Testis (tissue), 3 donors: Measurements from ENCODE around the gene COPG1. TPM values are rescaled to one million over a fixed set of nuclear protein-coding genes. Genes with fewer than 3 reads are reported as not detected.
A peak's percentile ranks its signal among the peaks of the same experiment; 100 is the strongest.

Experiments used
- DNase-seq: peaks from one replicate; pipeline ENCODE4 v3.0.0-alpha.2; 2019
- H3K27ac ChIP-seq, 2 donors: fragments of 200-600 bp; sonication (generic); one replicate each; pipeline ENCODE4 v1.5.1; 2019
- H3K27me3 ChIP-seq: fragments of 200-600 bp; sonication (generic); one replicate; pipeline ENCODE4 v1.5.1; 2019
- H3K36me3 ChIP-seq: fragments of 200-600 bp; sonication (generic); one replicate; pipeline ENCODE4 v1.5.1; 2017; ENCODE audit warnings: low read depth; ENCODE audit errors: missing control alignments
- H3K4me1 ChIP-seq: fragments of 200-600 bp; sonication (generic); one replicate; pipeline ENCODE4 v1.5.1; 2019
- H3K4me3 ChIP-seq, 2 donors: fragments of 200-600 bp; sonication (generic); one replicate each; pipeline ENCODE4 v1.5.1; 2017 to 2019
- H3K9me3 ChIP-seq: fragments of 200-600 bp; sonication (generic); one replicate; pipeline ENCODE4 v1.5.1; 2017
- POLR2A ChIP-seq: fragments of 450-650 bp; IDR thresholded peaks from one replicate; pipeline ENCODE4 v1.6.1; 2017; ENCODE audit warnings: antibody characterized with exemption, mild to moderate bottlenecking, moderate library complexity
- WGBS, 2 donors: methylation state at CpG; one replicate each; pipeline ENCODE4 v1.1.5; 2018; 5-methylcytosine and 5-hydroxymethylcytosine counted together
- intact Hi-C: fragments of 100-400 bp; cut with DNase I; formaldehyde crosslinking; loops from one replicate; pipeline ENCODE4 v1.15.1; 2023; ENCODE audit warnings: low total_unique reads
- polyA plus RNA-seq: library from polyadenylated mRNA; stranded (reverse); fragments of 350-450 nt; fragmentation: Illumina TruSeq; extraction: RNeasy Lipid Tissue Mini Kit (QIAGEN cat#74804); gene quantifications from one replicate; pipeline ENCODE4 v1.2.3, GENCODE V29; 2014; ENCODE audit warnings: low read depth, low replicate concordance; ENCODE audit not compliant: insufficient read depth
- total RNA-seq, 2 donors: library from RNA; depleted of rRNA; stranded (reverse); fragments of >200 nt; gene quantifications; one replicate each; pipeline ENCODE4 v1.2.3, GENCODE V29; 2016
- TF ChIP-seq, protein P1 (sequence below), 3 experiments: fragments of 450-650 bp in 2 of 3; fragments of 200-600 bp in 1 of 3; sonication (generic) in 1 of 3; IDR thresholded peaks; one replicate each; pipeline ENCODE4 v1.5.1; 2016 to 2019; ENCODE audit warnings: antibody characterized with exemption in 3 of 3, mild to moderate bottlenecking in 2 of 3, moderate library complexity in 1 of 3

The COPG1 gene
- total and polyA plus RNA-seq, 3 donors from 2014 or later = 94.5 to 113 (median 98.2) TPM

DNA sequence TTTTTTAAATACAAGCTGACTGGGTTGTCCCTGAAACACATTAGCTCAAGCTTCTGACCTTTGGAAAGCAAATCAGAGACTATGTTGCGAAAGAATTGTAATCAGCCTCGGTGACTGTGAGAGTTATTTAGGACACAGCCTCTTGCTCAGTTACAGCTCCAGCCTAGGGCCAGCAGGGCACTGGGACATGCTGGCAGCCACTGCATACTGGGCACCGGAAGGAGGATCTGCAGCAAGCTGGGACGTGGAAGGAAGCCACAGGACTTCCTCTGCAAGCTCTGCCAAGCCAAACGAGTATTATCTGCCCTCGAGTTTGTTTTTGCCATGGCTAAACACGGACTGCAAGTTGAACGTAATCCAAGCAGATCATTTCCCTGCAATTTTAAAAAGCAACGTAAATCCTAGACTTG is 24.4 kb upstream of the COPG1 start:
- intact Hi-C loops = no loop called here
- no peaks in the 10 kb centered on the region for H3K27me3 ChIP-seq
- H3K4me3 ChIP-seq = no peak overlapping the region
- DNase-seq = peak; percentile 91
- peak overlapping the region; percentile 52 to 78 for H3K27ac ChIP-seq
- 23 to 25% methylated on average over 9 of the region's 9 CpGs for WGBS, 2 donors
- H3K9me3 ChIP-seq = no peaks in the 10 kb centered on the region
- no peaks in the 10 kb centered on the region for H3K36me3 ChIP-seq
- peaks cover 15% of the 10 kb centered on the region for H3K4me1 ChIP-seq
- no peak for TF ChIP-seq POLR2A
- TF ChIP-seq, protein P1, sequence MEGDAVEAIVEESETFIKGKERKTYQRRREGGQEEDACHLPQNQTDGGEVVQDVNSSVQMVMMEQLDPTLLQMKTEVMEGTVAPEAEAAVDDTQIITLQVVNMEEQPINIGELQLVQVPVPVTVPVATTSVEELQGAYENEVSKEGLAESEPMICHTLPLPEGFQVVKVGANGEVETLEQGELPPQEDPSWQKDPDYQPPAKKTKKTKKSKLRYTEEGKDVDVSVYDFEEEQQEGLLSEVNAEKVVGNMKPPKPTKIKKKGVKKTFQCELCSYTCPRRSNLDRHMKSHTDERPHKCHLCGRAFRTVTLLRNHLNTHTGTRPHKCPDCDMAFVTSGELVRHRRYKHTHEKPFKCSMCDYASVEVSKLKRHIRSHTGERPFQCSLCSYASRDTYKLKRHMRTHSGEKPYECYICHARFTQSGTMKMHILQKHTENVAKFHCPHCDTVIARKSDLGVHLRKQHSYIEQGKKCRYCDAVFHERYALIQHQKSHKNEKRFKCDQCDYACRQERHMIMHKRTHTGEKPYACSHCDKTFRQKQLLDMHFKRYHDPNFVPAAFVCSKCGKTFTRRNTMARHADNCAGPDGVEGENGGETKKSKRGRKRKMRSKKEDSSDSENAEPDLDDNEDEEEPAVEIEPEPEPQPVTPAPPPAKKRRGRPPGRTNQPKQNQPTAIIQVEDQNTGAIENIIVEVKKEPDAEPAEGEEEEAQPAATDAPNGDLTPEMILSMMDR (IDR thresholded peaks at IDR 0.05) = no peak

DNA sequence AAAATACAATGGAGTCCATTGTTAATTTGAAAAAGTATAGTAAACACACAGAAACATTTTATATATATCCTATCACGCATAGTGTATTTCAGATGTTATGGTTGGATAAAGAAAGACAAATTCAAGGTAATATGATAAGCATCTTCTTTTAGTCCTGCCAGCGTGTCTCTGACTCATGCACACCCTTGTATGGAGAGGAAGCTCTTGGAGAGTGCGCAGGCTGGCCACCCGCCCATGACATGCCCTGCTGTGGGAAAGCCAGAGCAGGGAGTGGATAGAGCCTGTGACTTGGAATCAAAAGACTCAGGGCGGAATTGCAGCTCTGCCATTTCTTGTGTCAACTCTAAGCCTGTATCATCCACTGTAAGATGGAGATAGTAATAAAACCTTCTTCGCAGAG is 23.0 kb upstream of the COPG1 start:
- WGBS, 2 donors = 69 to 84% methylated on average over 6 of the region's 6 CpGs
- peak; percentile 64 for DNase-seq
- Histone ChIP-seq H3K4me1 (peaks cover 15% of the 10 kb centered on the region), H3K27ac (peak overlapping the region in 1 of 2 donors; percentile 55), H3K36me3 (no peaks in the 10 kb centered on the region), H3K27me3 (no peaks in the 10 kb centered on the region), H3K9me3 (no peaks in the 10 kb centered on the region), H3K4me3 (no peak overlapping the region)
- intact Hi-C loops = no loop called here
- no peak for TF ChIP-seq POLR2A
- TF ChIP-seq, protein P1 (IDR thresholded peaks at IDR 0.05) = no peak

DNA sequence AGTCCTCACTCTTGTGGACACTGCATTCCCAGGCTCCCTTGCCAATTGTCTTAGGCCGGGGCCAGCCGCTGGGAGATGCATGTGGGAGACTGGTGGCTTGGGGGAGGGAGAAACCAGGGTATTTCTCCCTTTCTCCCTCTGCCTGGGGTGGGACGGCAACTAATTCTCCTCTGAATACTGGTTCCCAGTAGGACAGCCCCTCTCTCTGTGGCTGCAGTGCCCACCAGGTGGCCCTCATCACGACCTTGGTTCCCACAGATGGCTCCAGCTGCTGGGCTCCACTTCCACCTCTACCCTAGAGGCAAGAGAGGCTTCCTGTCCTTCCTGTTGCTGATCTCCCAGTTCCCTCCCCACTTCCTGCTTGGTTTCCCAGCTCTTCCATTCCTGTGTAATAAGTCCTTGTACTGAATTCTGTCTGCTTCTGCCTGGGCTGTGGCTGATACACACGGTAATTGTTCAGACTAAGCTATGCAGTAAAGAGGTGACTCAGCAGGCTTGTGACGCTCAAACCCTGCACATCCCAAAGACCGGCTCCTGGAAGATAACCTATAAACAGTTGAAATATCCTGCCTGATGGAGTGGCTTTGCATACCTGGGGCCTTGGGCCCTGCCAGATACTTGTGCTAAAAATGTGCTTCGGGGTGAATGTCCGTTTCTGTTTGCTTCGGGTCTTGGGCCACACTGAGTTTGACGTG is 20.4 kb upstream of the COPG1 start:
- no peak for TF ChIP-seq POLR2A
- TF ChIP-seq, protein P1 (IDR thresholded peaks at IDR 0.05) = no peak
- no peak overlapping the region for H3K4me3 ChIP-seq
- no peak overlapping the region for H3K27ac ChIP-seq
- H3K27me3 ChIP-seq = no peaks in the 10 kb centered on the region
- peaks cover 15% of the 10 kb centered on the region for H3K4me1 ChIP-seq
- intact Hi-C loops = no loop called here
- no peaks in the 10 kb centered on the region for H3K36me3 ChIP-seq
- H3K9me3 ChIP-seq = no peaks in the 10 kb centered on the region
- DNase-seq = no peak
- 56 to 62% methylated on average over 7 to 11 of the region's 11 CpGs for WGBS, 2 donors

DNA sequence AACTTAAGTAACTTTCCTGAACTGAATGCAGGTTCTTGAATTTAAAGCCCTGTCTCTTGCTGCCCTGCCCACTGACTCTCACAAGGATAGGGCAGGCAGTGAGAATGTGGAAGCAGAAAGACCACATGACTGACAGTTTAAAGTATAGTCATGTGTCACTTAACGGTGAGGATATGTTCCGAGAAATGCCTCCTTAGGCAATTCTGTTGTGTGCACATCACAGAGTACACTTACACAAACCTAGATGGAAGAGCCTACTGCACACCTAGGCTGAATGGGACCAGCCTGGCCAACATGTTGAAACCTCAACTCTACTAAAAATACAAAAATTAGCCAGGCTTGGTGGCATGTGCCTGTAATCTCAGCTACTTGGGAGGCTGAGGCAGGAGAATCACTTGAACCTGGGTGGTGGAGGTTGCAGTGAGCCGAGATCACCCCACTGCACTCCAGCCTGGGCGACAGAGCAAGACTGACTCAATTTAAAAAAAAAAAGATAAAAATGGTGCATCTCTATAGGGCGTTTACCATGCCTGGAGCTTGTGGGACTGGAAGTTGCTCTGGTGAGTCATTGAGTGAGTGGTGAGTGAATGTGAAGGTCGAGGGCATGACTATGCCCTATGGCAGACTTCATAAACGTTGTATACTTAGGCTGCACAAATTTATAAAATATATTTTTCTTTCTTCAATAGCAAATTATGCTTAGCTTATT is 18.9 kb upstream of the COPG1 start:
- Histone ChIP-seq H3K27me3 (no peaks in the 10 kb centered on the region), H3K27ac (no peak overlapping the region), H3K36me3 (no peaks in the 10 kb centered on the region), H3K9me3 (no peaks in the 10 kb centered on the region), H3K4me3 (no peak overlapping the region), H3K4me1 (peaks cover 10% of the 10 kb centered on the region)
- DNase-seq = no peak
- WGBS, 2 donors = 78% methylated on average over 7 of the region's 7 CpGs
- intact Hi-C loops = no loop called here
- TF ChIP-seq, protein P1 (IDR thresholded peaks at IDR 0.05) = no peak
- no peak for TF ChIP-seq POLR2A
